ENCODE results near the gene IGF2R. TPM values are rescaled to one million over a fixed set of nuclear protein-coding genes. Genes with fewer than 3 reads are reported as not detected.

Gene IGF2R
- total RNA-seq, 2 donors from 2014 or later = 50.8 TPM

DNA sequence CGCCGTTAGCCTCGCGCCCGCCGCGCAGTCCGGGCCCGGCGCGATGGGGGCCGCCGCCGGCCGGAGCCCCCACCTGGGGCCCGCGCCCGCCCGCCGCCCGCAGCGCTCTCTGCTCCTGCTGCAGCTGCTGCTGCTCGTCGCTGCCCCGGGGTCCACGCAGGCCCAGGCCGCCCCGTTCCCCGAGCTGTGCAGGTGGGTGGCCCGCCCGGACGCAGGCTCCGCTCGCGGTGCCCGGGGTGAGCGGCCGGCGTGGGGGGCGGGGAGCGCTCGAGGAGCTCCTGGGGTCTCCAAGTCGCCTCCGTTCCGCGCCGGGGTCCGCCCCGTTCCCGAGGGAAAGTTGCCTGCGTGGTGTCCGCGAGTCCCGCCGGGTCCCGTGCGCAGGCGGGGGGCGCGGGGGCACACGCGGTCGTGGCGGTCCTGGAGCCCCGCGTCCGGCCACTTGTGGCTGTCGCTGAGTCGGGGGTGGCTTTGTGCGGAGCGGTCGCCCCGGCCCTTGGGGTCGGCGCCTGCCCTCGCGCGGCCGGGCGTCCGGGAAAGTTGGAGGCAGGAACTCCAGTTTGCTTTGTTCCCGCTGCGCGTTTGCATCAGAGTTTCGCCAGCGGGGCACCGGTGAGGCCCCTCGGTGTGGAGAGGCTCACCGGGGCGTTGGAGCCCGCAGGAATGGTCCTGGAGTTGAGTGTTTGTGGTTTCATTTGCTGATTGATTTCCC lies 476 bp downstream of the IGF2R start:
- ATAC-seq (peak; percentile 59), DNase-seq (peak; percentile 34 to 50 (median 46))
- WGBS, 2 donors = 0 to 2% methylated on average over 20 to 84 of the region's 91 CpGs
- Histone ChIP-seq H3K9me3 (no peaks in the 10 kb centered on the region), H3K27ac (peak overlapping the region; percentile 70 to 95 (median 92)), H3K4me3 (peak overlapping the region; percentile 87 to 93), H3K4me1 (peaks cover 49% of the 10 kb centered on the region), H3K27me3 (no peaks in the 10 kb centered on the region), H3K36me3 (replicated peaks in 1 of 2; ENCODE audit: insufficient read depth in 1 of 2, low read depth in 2 of 2) (no peaks in the 10 kb centered on the region)
- intact Hi-C loops (cut with DNase I) = no loop called here
- TF ChIP-seq POLR2A (IDR thresholded peaks at IDR 0.05) = peak in 1 of 3 donors; percentile 34
- TF ChIP-seq, protein P1, sequence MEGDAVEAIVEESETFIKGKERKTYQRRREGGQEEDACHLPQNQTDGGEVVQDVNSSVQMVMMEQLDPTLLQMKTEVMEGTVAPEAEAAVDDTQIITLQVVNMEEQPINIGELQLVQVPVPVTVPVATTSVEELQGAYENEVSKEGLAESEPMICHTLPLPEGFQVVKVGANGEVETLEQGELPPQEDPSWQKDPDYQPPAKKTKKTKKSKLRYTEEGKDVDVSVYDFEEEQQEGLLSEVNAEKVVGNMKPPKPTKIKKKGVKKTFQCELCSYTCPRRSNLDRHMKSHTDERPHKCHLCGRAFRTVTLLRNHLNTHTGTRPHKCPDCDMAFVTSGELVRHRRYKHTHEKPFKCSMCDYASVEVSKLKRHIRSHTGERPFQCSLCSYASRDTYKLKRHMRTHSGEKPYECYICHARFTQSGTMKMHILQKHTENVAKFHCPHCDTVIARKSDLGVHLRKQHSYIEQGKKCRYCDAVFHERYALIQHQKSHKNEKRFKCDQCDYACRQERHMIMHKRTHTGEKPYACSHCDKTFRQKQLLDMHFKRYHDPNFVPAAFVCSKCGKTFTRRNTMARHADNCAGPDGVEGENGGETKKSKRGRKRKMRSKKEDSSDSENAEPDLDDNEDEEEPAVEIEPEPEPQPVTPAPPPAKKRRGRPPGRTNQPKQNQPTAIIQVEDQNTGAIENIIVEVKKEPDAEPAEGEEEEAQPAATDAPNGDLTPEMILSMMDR (IDR thresholded peaks at IDR 0.05) = no peak

DNA sequence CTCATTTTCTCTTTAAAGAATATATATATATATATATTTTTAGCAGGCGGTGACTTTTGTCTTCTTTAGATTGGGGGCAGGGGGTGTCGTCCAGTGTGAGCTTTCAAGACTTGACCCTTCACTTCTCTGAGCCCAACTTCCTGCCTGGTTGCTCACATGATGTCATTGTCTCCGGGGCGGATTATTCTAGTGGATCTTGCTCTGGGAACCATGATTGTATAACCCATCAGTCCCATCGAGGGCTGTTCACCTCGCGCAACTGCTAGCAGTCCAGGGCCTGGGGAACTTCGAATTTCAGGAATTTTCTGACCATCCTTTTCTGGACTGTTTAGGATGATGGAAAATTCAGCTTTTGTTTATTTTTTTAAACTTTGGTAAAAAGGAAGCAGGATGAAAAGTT lies 1.0 kb downstream of the IGF2R start:
- H3K4me3 ChIP-seq = peak overlapping the region; percentile 87 to 93
- intact Hi-C loops (cut with DNase I) = no loop called here
- no peaks in the 10 kb centered on the region for H3K36me3 ChIP-seq (replicated peaks in 1 of 2; ENCODE audit: insufficient read depth in 1 of 2, low read depth in 2 of 2)
- no peaks in the 10 kb centered on the region for H3K9me3 ChIP-seq
- TF ChIP-seq, protein P1 (IDR thresholded peaks at IDR 0.05) = no peak
- TF ChIP-seq POLR2A (IDR thresholded peaks at IDR 0.05) = peak in 2 of 3 donors; percentile 27 to 38
- WGBS, 2 donors = 6% methylated on average over 8 of the region's 8 CpGs
- peaks cover 52% of the 10 kb centered on the region for H3K4me1 ChIP-seq
- H3K27me3 ChIP-seq = no peaks in the 10 kb centered on the region
- peak; percentile 54 for ATAC-seq
- peak; percentile 45 to 71 (median 68) for DNase-seq
- H3K27ac ChIP-seq = peak overlapping the region in 3 of 4 donors; percentile 90 to 95 (median 94)

DNA sequence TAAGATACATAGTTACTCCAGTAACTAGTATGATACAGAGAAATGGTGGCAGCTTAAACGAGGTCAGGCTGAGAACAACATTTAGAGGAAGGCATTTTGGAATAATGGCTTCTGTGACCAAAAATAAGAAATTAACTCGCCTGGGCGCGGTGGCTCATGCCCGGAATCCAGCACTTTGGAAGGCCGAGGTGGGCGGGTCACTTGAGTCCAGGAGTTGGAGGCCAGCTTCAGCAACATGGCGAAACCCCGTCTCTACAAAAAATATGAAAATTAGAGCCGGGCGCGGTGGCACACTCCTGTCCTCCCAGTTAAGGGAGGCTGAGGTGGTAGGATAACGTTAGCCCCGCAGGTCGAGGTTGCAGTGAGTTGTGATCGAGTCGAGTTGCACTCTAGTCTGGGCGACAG lies 1.8 kb downstream of the IGF2R start:
- no peak for TF ChIP-seq POLR2A (IDR thresholded peaks at IDR 0.05)
- TF ChIP-seq, protein P1 (IDR thresholded peaks at IDR 0.05) = no peak
- Histone ChIP-seq H3K36me3 (replicated peaks in 1 of 2; ENCODE audit: insufficient read depth in 1 of 2, low read depth in 2 of 2) (no peaks in the 10 kb centered on the region), H3K9me3 (no peaks in the 10 kb centered on the region), H3K4me3 (no peak overlapping the region), H3K27me3 (no peaks in the 10 kb centered on the region), H3K27ac (peak overlapping the region in 2 of 4 donors; percentile 90 to 94), H3K4me1 (peaks cover 52% of the 10 kb centered on the region)
- DNase-seq = no peak
- 85 to 93% methylated on average over 18 of the region's 18 CpGs for WGBS, 2 donors
- ATAC-seq = no peak
- intact Hi-C loops (cut with DNase I) = no loop called here

DNA sequence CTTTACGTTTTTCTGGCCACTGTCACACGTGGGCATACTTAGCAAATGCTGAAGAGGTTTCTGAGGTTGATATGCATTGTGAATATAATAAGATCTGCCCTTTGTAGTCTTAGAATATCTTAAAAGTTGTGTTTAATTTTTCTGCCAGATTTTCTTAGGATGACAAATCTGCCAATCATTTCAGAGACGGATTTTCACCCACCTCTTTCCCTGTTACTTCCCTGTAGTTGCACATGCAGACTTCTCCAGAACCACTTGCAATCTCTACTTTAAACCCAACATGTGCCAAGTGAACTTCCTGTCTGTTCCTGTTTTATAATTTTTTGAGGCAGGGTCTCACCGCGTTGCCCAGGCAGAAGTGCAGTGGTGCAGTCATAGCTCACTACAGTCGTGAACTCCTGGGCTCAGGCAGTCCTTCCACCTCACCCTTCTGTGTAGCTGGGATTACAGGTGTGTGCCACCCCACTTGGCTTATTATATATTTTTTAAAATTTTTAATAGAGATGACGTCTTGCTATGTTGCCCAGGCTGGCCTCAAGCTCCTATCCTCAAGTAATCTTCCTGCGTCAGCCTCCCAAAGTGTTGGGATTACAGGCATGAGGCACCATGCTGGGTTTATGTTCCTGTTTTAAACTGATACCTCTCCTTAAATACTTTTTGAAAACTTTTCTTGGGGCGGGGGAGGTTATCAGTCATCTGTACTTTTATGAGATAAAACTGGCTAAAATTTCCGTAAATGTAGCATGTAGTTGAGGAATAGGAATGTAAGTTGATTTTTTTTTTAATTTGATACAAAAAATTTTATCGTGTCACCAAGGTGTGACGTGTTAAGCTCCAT lies 2.7 kb downstream of the IGF2R start:
- no peaks in the 10 kb centered on the region for H3K9me3 ChIP-seq
- H3K4me3 ChIP-seq = no peak overlapping the region
- peak overlapping the region in 1 of 4 donors; percentile 25 for H3K27ac ChIP-seq
- intact Hi-C loops (cut with DNase I) = no loop called here
- no peaks in the 10 kb centered on the region for H3K27me3 ChIP-seq
- ATAC-seq = no peak
- DNase-seq = no peak
- TF ChIP-seq, protein P1 (IDR thresholded peaks at IDR 0.05) = no peak
- TF ChIP-seq POLR2A (IDR thresholded peaks at IDR 0.05) = no peak
- H3K4me1 ChIP-seq = peaks cover 45% of the 10 kb centered on the region
- H3K36me3 ChIP-seq (replicated peaks in 1 of 2; ENCODE audit: insufficient read depth in 1 of 2, low read depth in 2 of 2) = no peaks in the 10 kb centered on the region
- WGBS, 2 donors = 85% methylated on average over 12 of the region's 12 CpGs
